B cell (primary cell): Measurements from ENCODE around the gene PPP1CB. TPM values are rescaled to one million over a fixed set of nuclear protein-coding genes. Genes with fewer than 3 reads are reported as not detected.

Source experiments
- ATAC-seq: fragments of 200-7000 bp; cut with Tn5 transposase; one replicate; pipeline ENCODE4 v1.10.0; 2021; ENCODE audit warnings: low read depth, mild to moderate bottlenecking, moderate number of reproducible peaks, moderate library complexity
- CTCF ChIA-PET: fragments of 350-600 bp; sonication (Branson Sonifier 250); formaldehyde crosslinking; loops from one replicate; lab custom pipeline; 2021; ENCODE audit warnings: antibody characterized with exemption, inconsistent platforms; lab: Charles Lee
- POLR2A ChIA-PET: fragments of 350-600 bp; sonication (Branson Sonifier 250); formaldehyde crosslinking; loops from one replicate; lab custom pipeline; 2021; ENCODE audit warnings: antibody characterized with exemption; lab: Charles Lee
- DNase-seq: peaks from one replicate; pipeline ENCODE4 v3.0.0; 2013
- H2AFZ ChIP-seq: 2 replicates; pipeline ENCODE4 v1.6.1; 2012; ENCODE audit warnings: mild to moderate bottlenecking, low read depth, low read length; ENCODE audit not compliant: insufficient read depth, poor library complexity, severe bottlenecking
- H3K27ac ChIP-seq, 2 donors: 1 replicate in 1 of 2; 2 replicates in 1 of 2; pipeline ENCODE4 v1.5.1; 2012 to 2013; ENCODE audit warnings: low read length in 2 of 2, mild to moderate bottlenecking in 2 of 2, moderate library complexity in 1 of 2
- H3K27me3 ChIP-seq, 4 experiments: fragments of 200-600 bp in 1 of 4; sonication (generic) in 1 of 4; replicated peaks in 1 of 4; 1 replicate in 2 of 4; 2 replicates in 2 of 4; pipeline versions ENCODE4 v1.6.1 to v1.7.0; 2013 to 2016; ENCODE audit warnings: low read length in 3 of 4, mild to moderate bottlenecking in 2 of 4, mixed read lengths in 1 of 4, moderate library complexity in 1 of 4; ENCODE audit not compliant: insufficient read depth in 4 of 4, control insufficient read depth in 3 of 4; ENCODE audit errors: control extremely low read depth in 1 of 4
- H3K36me3 ChIP-seq, 2 experiments: replicated peaks in 1 of 2; 1 replicate in 1 of 2; 2 replicates in 1 of 2; pipeline versions ENCODE4 v1.6.1 to v1.7.1; 2013; ENCODE audit warnings: low read length in 1 of 2; ENCODE audit not compliant: insufficient read depth in 2 of 2, control insufficient read depth in 1 of 2; ENCODE audit errors: control extremely low read depth in 1 of 2, extremely low read depth in 1 of 2
- H3K4me1 ChIP-seq, 2 donors: fragments of 200-600 bp in 1 of 2; sonication (generic) in 1 of 2; 1 replicate in 1 of 2; 2 replicates in 1 of 2; pipeline versions ENCODE4 v1.5.1 to v1.6.1; 2013 to 2017; ENCODE audit warnings: low read length in 2 of 2; ENCODE audit not compliant: control insufficient read depth in 2 of 2, insufficient read depth in 2 of 2
- H3K4me2 ChIP-seq: replicated peaks from 2 replicates; pipeline ENCODE3; 2012; ENCODE audit warnings: mild to moderate bottlenecking, low read depth, low read length; ENCODE audit not compliant: poor library complexity, severe bottlenecking
- H3K4me3 ChIP-seq, 5 experiments: fragments of 200-600 bp in 1 of 5; sonication (generic) in 1 of 5; 1 replicate in 3 of 5; 2 replicates in 2 of 5; pipeline versions ENCODE4 v1.5.1 to v1.7.0; 2011 to 2016; ENCODE audit warnings: low read length in 4 of 5, mild to moderate bottlenecking in 4 of 5, low read depth in 2 of 5, control low read depth in 1 of 5, moderate library complexity in 1 of 5; ENCODE audit not compliant: insufficient read depth in 1 of 5; ENCODE audit errors: control extremely low read depth in 1 of 5, extremely low read depth in 1 of 5
- H3K79me2 ChIP-seq: fragments of 200-600 bp; sonication (generic); one replicate; pipeline ENCODE4 v1.6.0; 2016; ENCODE audit warnings: low read length; ENCODE audit not compliant: control insufficient read depth, insufficient read depth
- H3K9ac ChIP-seq: fragments of 200-600 bp; sonication (generic); 2 replicates; pipeline ENCODE4 v1.6.1; 2017; ENCODE audit warnings: mild to moderate bottlenecking, low read length, moderate library complexity
- H3K9me3 ChIP-seq, 3 donors: one replicate each; pipeline versions ENCODE4 v1.6.1 to v1.7.1; 2013; ENCODE audit warnings: low read length in 2 of 3; ENCODE audit not compliant: control insufficient read depth in 2 of 3, insufficient read depth in 1 of 3; ENCODE audit errors: control extremely low read depth in 1 of 3
- H4K20me1 ChIP-seq: 2 replicates; pipeline ENCODE4 v1.6.0; 2012; ENCODE audit warnings: mild to moderate bottlenecking, low read length; ENCODE audit not compliant: insufficient read depth, control insufficient read depth, poor library complexity, severe bottlenecking
- H3K27ac Mint-ChIP-seq: one replicate; pipeline ENCODE4 v1.8.0; 2021; ENCODE audit warnings: mixed read lengths
- H3K27me3 Mint-ChIP-seq: one replicate; pipeline ENCODE4 v1.8.0; 2021; ENCODE audit warnings: mixed read lengths
- H3K4me1 Mint-ChIP-seq: one replicate; pipeline ENCODE4 v1.8.0; 2021; ENCODE audit warnings: mixed read lengths
- H3K4me3 Mint-ChIP-seq: one replicate; pipeline ENCODE4 v1.8.0; 2021; ENCODE audit warnings: mixed read lengths
- H3K9me3 Mint-ChIP-seq: one replicate; pipeline ENCODE4 v1.8.0; 2022; ENCODE audit warnings: mixed read lengths; ENCODE audit not compliant: insufficient read depth
- EZH2 ChIP-seq: IDR thresholded peaks from 2 replicates; pipeline ENCODE4 v1.6.1; 2012; ENCODE audit warnings: borderline replicate concordance, low read depth, mild to moderate bottlenecking, moderate library complexity, low read length; ENCODE audit not compliant: insufficient read depth, poor library complexity, severe bottlenecking
- WGBS: methylation state at CpG from one replicate; pipeline ENCODE4 v1.1.5; 2013; ENCODE audit warnings: missing lambda C conversion rate; ENCODE audit not compliant: insufficient coverage; 5-methylcytosine and 5-hydroxymethylcytosine counted together
- intact Hi-C: fragments of 100-400 bp; cut with micrococcal nuclease; formaldehyde crosslinking; loops from one replicate; pipeline ENCODE4 v1.10.0; 2022
- polyA plus RNA-seq: library from polyadenylated mRNA; depleted of rRNA; stranded (reverse); fragments of >200 nt; gene quantifications from 2 replicates; pipeline ENCODE4 v1.2.3, GENCODE V29; 2012
- total RNA-seq, 2 donors: library from RNA; stranded (reverse); fragments of 120-200 nt in 1 of 2; gene quantifications; 1 replicate in 1 of 2; 2 replicates in 1 of 2; pipeline versions ENCODE4 v1.2.3 to v1.2.4, GENCODE V29; 2013 to 2022
- TF ChIP-seq, protein P1 (sequence below): fragments of 200-600 bp; IDR thresholded peaks from one replicate; pipeline ENCODE4 v1.8.0; 2022; ENCODE audit warnings: antibody characterized with exemption, mild to moderate bottlenecking

The PPP1CB gene
- total and polyA plus RNA-seq, 2 donors (not counting 1 experiment from before 2014, with no cell fraction given): 26.9 to 152 TPM

- ChIA-PET POLR2A (no interaction called here), CTCF (interaction anchor here (10.8 kb wide), 1 partner anchor 160 kb away, joined by 112 read pairs; no protein-coding TSS in a partner anchor)
- H3K27ac ChIP-seq: no peak overlapping the region
- ATAC-seq (no peak), DNase-seq (no peak)
- peaks cover 83% of the 10 kb centered on the region for H3K79me2 ChIP-seq
- peaks cover 70% of the 10 kb centered on the region for H4K20me1 ChIP-seq
- H3K36me3 ChIP-seq: peaks cover 10% of the 10 kb centered on the region in 2 experiments
- H3K27me3 Mint-ChIP-seq: no peaks in the 10 kb centered on the region
- H3K4me1 Mint-ChIP-seq: peaks cover 67% of the 10 kb centered on the region
- no peak overlapping the region for H3K4me2 ChIP-seq
- H3K4me3 Mint-ChIP-seq: peak overlapping the region; percentile 26
- 88% methylated on average over 1 of the region's 3 CpGs for WGBS
- no peak overlapping the region for H3K27ac Mint-ChIP-seq
- intact Hi-C loops: no loop called here
- no peaks in the 10 kb centered on the region for H3K27me3 ChIP-seq
- no peaks in the 10 kb centered on the region for H3K9me3 ChIP-seq
- peaks cover 31 to 48% of the 10 kb centered on the region in 2 donors for H3K4me1 ChIP-seq
- TF ChIP-seq EZH2: no peak
- TF ChIP-seq, protein P1, sequence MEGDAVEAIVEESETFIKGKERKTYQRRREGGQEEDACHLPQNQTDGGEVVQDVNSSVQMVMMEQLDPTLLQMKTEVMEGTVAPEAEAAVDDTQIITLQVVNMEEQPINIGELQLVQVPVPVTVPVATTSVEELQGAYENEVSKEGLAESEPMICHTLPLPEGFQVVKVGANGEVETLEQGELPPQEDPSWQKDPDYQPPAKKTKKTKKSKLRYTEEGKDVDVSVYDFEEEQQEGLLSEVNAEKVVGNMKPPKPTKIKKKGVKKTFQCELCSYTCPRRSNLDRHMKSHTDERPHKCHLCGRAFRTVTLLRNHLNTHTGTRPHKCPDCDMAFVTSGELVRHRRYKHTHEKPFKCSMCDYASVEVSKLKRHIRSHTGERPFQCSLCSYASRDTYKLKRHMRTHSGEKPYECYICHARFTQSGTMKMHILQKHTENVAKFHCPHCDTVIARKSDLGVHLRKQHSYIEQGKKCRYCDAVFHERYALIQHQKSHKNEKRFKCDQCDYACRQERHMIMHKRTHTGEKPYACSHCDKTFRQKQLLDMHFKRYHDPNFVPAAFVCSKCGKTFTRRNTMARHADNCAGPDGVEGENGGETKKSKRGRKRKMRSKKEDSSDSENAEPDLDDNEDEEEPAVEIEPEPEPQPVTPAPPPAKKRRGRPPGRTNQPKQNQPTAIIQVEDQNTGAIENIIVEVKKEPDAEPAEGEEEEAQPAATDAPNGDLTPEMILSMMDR: no peak
- no peaks in the 10 kb centered on the region for H3K9me3 Mint-ChIP-seq
- H3K4me3 ChIP-seq: no peak overlapping the region
- H3K9ac ChIP-seq: no peak overlapping the region
- H2AFZ ChIP-seq: no peak overlapping the region
Measured at GRCh38 chr2:28755421-28755820, 3.8 kb downstream of the PPP1CB start.

DNA sequence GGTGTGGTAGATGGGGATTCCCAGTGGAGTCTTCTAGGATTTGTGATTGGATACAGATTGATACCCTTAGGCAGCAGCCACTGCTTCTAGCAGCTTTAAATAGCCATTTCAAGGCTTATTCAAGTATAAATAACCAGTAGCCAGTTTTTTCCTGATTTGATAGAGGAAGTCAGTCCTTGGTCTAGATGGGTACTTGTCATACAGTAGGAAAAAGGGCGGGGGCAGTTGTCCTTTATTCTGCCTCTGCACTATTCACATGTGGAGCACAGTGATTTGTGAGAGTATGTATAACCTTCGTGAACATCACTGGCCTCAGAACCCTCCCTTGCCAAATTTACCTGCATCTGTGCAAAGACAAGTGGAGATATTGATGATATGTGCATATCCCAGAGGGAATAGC, 6.8 kb downstream of the PPP1CB start:
- H3K9me3 Mint-ChIP-seq: no peaks in the 10 kb centered on the region
- ChIA-PET POLR2A (no interaction called here), CTCF (no interaction called here)
- Histone ChIP-seq H2AFZ (no peak overlapping the region), H3K27me3 (no peaks in the 10 kb centered on the region), H3K9ac (no peak overlapping the region), H3K9me3 (no peaks in the 10 kb centered on the region), H3K79me2 (peaks cover 98% of the 10 kb centered on the region), H4K20me1 (peaks cover 90% of the 10 kb centered on the region), H3K4me3 (no peak overlapping the region), H3K4me2 (no peak overlapping the region), H3K27ac (no peak overlapping the region), H3K4me1 (peaks cover 17 to 39% of the 10 kb centered on the region in 2 donors), H3K36me3 (peaks cover 10 to 14% of the 10 kb centered on the region in 2 experiments)
- no peak overlapping the region for H3K27ac Mint-ChIP-seq
- peaks cover 62% of the 10 kb centered on the region for H3K4me1 Mint-ChIP-seq
- no peak for TF ChIP-seq EZH2
- TF ChIP-seq, protein P1: no peak
- WGBS: no CpG with 5 or more reads among the region's 2 CpGs
- no peaks in the 10 kb centered on the region for H3K27me3 Mint-ChIP-seq
- no peak overlapping the region for H3K4me3 Mint-ChIP-seq
- DNase-seq (no peak), ATAC-seq (no peak)
- intact Hi-C loops: no loop called here
